Umbilical cord (tissue), 2 donors: ENCODE results near the gene CSMD2. TPM values are rescaled to one million over a fixed set of nuclear protein-coding genes. Genes with fewer than 3 reads are reported as not detected.

ENCODE experiments used
- DNase-seq: peaks from one replicate; pipeline ENCODE4 v3.0.0-alpha.2; 2015; ENCODE audit warnings: low spot score
- total RNA-seq: library from RNA; depleted of rRNA; stranded (reverse); fragments of >200 nt; gene quantifications from one replicate; pipeline ENCODE4 v1.2.3, GENCODE V29; 2014; ENCODE audit warnings: low replicate concordance; ENCODE audit not compliant: insufficient read depth

CSMD2 gene
- total RNA-seq, 1 donor from 2014 or later, result 10.1 TPM

GRCh38 chr1:33719771-33720670 lies 445.0 kb downstream of the CSMD2 start:
- DNase-seq, result peak; percentile 61

GRCh38 chr1:33719326-33719725 lies 445.7 kb downstream of the CSMD2 start:
- no peak for DNase-seq

DNA sequence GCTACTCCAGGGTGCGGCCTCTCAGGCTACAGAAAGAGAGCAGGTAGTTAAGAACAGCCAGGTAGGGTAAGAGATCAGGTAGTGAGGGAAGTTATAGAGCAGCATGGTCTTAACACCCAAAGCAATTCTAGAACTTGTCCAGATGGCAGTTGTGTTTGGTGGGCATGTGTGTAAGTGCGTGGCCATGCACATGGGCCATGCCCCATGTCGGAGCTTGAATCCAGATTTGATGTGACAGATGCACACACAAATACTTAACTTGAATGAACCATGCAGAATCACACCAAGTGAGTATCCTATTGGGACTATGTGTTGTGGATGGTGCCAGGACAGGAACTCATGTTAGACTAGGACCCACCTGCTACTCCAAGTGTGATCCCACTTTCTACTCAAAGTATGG lies 446.8 kb downstream of the CSMD2 start:
- no peak for DNase-seq

DNA sequence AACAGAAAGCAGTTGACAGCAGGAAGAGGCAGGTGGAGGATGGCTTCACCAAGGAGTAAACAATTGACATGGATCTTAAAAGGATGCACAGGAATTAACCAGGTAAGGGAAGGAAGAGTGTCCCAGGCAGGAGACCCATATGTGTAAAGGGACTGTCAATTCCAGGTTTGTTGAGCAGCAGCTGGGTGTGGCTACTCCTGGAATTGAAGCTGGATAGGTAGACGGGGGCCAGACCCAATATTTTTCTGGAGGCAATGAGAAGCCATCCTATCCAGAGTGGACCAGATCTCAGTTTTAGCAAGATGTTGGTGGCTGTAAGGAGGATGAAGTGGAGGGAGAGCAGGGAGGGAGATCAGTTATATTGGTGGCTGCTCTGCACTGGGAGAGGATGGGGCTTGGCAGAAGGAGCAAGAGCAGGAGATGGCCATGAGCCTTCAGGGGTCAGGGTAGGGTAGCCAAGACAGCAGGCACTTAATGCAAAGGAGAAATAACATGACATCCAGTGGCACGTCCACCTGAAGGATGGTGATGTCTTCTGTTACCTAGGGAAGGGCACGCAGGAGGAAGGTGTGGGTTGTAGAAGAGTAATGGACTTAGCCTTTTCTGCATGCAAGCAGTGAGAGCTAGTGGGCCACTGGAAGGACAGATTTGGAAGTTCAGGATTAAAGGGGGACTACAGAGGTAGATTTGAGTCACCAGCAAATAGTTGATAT lies 447.9 kb downstream of the CSMD2 start:
- no peak for DNase-seq

- no peak for DNase-seq
Measured at GRCh38 chr1:33715195-33715811, 449.7 kb downstream of the CSMD2 start.

DNA sequence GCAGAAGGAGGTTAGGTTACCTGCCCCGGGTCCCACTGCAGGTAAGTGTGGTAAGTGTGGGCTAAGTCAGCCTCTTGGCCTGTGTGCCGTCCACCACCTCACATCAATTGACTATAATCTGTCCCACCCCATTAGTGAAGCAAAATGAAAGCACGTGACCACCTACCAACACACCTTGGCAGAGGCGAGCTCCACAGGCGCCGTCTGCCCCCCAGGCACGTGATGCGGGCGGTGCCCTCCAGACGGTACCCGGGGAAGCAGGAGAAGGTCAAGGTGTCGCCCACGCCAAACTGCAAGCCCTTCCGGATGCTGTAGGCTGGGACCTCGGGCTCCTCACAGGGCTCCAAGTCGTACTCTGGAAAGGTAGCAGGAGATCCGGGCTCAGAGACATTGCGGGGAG lies 450.6 kb downstream of the CSMD2 start:
- DNase-seq, result no peak

DNA sequence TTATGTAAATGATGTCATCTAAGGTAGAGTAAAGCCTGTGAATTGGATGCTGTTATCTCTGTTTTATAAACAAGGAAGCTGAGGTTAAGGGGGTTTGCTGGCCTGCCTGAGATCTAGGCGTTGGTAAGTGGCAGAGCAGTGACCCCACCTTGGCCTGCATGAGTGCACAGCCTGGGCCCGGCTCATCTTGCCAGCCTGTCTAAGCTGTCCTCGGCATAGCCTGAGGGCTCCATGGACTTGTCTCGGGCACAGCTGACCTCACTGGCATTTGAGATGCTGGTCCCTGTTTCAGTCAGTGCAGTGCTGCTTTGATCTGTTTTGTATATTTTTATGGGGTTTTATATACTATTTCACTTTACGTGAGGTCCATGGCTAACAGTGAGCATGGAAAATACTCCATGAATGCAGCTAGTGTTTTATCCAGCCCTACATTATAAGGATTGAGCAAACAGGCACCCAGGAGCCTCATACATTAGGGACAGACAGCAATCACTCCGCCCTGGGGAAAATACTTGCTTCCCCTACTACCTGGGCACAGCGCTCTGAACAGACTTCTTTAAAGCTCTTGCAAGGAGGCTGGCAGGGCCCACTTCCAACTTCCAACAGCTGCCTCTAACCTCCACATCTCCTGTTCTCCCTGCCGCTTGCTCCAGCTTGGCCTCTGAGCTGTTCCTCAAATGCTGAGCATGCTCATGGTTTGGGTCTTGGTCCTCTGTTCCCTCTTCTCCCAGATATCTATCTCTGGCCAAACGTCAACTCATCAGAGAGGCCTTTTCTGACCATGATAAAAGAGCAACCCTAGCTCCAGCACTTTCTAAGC lies 451.8 kb downstream of the CSMD2 start:
- DNase-seq, result no peak

- no peak for DNase-seq
Measured at GRCh38 chr1:33712186-33712585, 452.8 kb downstream of the CSMD2 start.

- DNase-seq, result no peak
Measured at GRCh38 chr1:33711511-33711910, 453.5 kb downstream of the CSMD2 start.

DNA sequence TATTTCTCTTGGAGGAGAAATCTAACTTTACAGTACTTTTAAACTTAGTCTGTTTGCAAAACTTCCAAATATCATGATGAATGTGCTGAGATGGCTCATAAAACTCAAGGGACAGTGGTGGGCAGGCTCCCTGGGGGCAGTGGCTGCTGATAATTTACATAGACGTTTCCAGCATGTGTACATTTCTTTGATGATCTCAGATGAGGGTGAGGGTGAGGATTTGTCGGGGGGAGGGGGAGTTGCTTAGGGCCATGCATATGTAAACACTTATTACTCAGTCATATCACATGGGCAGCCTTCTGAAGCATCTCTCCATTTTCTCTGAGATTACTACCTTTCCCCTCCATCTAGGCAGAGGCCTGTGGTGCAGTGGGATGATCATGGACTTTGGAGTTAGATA lies 454.1 kb downstream of the CSMD2 start:
- no peak for DNase-seq

DNA sequence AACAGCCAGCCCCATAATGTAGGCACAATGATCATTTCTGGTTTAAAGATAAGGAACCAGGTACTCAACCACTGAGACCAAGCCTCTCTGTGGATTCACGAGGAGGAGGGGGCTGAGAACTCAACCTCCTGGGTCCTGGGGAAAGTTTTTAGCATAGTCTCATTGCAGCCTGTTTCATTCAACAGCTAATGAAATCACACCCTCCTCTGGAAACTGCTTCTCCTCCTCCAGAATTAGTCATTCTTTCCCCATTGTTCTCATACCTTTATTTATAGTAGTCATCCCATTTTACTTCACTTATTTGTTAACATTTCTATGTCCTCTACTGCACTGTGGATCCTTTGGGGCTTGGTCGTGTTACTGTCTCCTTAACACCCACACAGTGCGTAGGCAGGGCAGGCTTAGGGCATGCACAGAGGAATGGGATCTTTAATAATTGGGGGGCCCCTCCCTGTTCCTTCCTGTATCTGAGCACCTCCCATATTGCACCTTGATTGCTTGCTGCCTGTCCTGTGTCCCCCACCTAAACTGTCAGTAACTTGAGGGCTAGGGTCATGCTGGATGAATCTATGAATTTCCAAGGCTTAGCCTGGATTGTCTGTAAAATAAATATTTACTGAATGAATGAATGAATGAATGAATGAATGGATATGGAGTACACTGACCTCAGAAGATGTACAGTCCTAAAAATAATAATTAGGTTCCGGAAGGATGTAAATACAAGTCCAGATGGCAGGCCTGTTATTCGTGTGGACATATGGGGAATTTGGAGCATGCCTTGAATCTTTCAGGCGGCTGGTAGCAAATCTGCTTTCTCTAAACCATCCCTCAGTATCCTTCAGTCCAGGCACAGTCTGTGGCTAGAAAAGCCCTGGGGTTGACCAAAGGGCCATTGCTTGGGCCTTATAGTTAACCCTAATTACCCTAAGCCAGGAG lies 455.0 kb downstream of the CSMD2 start:
- no peak for DNase-seq

- no peak for DNase-seq
Measured at GRCh38 chr1:33709174-33709782, 455.8 kb downstream of the CSMD2 start.

GRCh38 chr1:33706634-33707255 lies 458.3 kb downstream of the CSMD2 start:
- DNase-seq, result no peak

GRCh38 chr1:33703464-33703863 lies 461.6 kb downstream of the CSMD2 start:
- DNase-seq, result no peak

DNA sequence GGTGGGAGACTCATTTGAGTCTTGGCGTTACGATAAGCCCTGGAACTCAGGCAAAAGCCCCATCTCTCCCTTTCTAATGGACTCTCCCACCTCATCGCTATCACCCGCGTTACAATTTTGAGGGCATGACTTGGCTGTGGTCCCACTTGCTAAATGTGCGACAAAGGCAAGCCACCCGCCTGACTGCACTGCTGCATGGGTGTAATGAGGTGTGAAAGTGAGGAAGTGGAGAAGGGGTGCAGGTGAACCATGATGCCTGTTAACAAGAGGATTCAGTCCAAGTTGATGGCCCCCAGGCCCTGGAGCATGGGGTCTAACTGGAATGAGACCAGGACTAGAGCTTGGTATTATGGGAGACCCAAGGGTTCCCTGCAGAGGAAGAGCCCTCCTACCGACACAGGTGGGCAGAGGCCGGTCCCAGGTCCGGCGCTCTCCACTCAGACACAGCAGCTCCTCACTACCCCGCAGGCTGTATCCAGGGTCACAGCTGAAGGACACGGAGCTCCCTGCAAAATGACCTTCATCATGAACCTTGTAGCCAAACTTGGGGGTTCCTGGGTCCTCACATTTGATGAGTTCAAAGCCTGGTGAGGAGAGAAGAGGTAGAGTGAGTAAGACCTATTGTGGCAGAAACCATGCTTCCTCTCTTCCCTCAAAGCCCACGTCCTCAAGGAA lies 466.5 kb downstream of the CSMD2 start:
- no peak for DNase-seq

DNA sequence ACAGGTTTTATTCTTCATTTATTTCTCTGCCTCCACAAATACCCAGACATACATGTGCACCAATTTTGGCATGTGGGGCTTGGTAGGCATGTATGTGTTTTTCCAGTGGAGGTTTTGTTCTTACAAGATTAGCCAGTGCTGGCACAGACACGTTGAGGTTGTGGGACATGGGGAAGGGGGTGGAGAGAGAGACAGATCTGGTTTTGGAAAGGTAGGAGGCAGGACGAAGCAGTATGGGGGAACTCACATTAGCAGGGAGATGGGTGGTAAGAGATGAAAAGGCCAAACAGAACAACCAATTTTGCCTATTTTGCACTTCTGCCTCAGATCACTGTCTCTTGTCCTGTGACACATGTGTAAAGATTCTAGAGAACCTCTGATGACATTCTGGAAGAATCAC lies 467.2 kb downstream of the CSMD2 start:
- no peak for DNase-seq

- DNase-seq, result no peak
Measured at GRCh38 chr1:33696962-33697361, 468.1 kb downstream of the CSMD2 start.

DNA sequence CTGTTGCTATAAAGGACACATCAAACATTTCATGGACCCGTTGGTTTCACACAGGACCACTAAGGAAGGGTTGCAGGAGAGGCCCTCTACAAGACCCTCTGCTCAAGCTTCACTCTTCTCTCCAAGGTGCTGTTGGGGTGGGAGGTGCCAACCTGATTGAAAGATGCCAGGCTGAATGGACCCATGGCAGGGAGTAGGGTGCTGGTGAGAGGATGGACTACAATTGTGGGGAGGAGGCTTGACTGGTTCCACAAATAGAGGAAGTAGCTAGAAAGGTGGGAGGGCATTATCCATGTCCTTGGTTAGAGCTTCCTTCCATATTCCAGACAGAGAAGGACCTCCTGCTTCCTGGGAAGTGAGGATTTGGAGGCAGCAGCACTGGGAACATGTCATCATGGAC lies 468.7 kb downstream of the CSMD2 start:
- DNase-seq, result no peak
